ENCODE measurements around the gene PRR15L.

The PRR15L gene

GRCh38 chr17:47902039-47902744, 55.5 kb downstream of the PRR15L start:
- TF ChIP-seq POLR2A (IDR thresholded peaks at IDR 0.05; ENCODE audit: low read length) (no peak), GATA1 (IDR thresholded peaks at IDR 0.05; ENCODE audit: low read depth, low read length) (no peak)
- no peak for DNase-seq

Data from erythroblast (primary cell).